Ovary (tissue), 1 donor: ENCODE measurements around the gene HDAC6.

Source experiments
- EP300 ChIP-seq: sonication (generic); formaldehyde crosslinking; IDR thresholded peaks from one replicate; pipeline ENCODE4 v1.6.1; 2017; ENCODE audit warnings: antibody characterized with exemption
- POLR2A ChIP-seq: fragments of 450-650 bp; IDR thresholded peaks from one replicate; pipeline ENCODE4 v1.6.1; 2017; ENCODE audit warnings: antibody characterized with exemption, mild to moderate bottlenecking, moderate library complexity

DNA sequence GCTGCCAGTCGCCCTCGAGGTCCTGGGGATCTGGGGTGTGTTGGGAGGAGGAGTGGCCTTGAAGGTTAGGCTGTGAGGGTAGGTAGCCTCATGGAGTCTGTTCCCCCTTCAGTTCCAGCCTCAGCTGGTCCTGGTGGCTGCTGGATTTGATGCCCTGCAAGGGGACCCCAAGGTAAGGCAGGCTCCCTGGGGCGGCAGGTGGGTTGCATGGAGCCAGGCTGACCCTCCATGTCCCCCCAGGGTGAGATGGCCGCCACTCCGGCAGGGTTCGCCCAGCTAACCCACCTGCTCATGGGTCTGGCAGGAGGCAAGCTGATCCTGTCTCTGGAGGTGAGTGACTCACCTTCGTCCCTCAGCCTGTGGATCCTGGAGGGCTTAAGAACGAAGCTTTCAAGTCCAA, 12.9 kb downstream of the HDAC6 start:
- TF ChIP-seq EP300 (no peak), POLR2A (no peak)
